GM18907 (cell line): ENCODE results near the gene GTF3C2.

ENCODE experiments used
- ATAC-seq: cut with Tn5 transposase; IDR thresholded peaks from one replicate; pipeline ENCODE4 v1.9.1; 2021; ENCODE audit warnings: mild to moderate bottlenecking, moderate library complexity; ENCODE audit not compliant: unreplicated experiment

GTF3C2 gene

GRCh38 chr2:27356382-27357181, at the start of gene GTF3C2:
GTF3C2 (minus strand) TSS chr2:27356764; CDS start chr2:27343554, 13,210 bp downstream.
- peak; percentile 84 for ATAC-seq

GRCh38 chr2:27400348-27401135, 44.0 kb upstream of the GTF3C2 start:
- no peak for ATAC-seq

- no peak for ATAC-seq
Observed at GRCh38 chr2:27398962-27399361, 42.4 kb upstream of the GTF3C2 start.

GRCh38 chr2:27393225-27393624, 36.7 kb upstream of the GTF3C2 start:
- no peak for ATAC-seq

- ATAC-seq: no peak
Observed at GRCh38 chr2:27390822-27391679, 34.5 kb upstream of the GTF3C2 start.

- no peak for ATAC-seq
Observed at GRCh38 chr2:27381577-27382181, 25.1 kb upstream of the GTF3C2 start.

GRCh38 chr2:27380626-27381545, 24.3 kb upstream of the GTF3C2 start, which contains the start of gene ZNF513:
ZNF513 (minus strand) TSS chr2:27380734; CDS start chr2:27380526, 208 bp downstream.
- ATAC-seq: peak; percentile 70

GRCh38 chr2:27379836-27380625, 23.5 kb upstream of the GTF3C2 start:
- no peak for ATAC-seq

GRCh38 chr2:27379383-27379835, 22.8 kb upstream of the GTF3C2 start:
- no peak for ATAC-seq

GRCh38 chr2:27378809-27379290, 22.3 kb upstream of the GTF3C2 start:
- no peak for ATAC-seq

GRCh38 chr2:27378096-27378808, 21.7 kb upstream of the GTF3C2 start:
- no peak for ATAC-seq

GRCh38 chr2:27377618-27378095, 21.1 kb upstream of the GTF3C2 start:
- ATAC-seq: no peak

GRCh38 chr2:27376866-27377617, 20.5 kb upstream of the GTF3C2 start:
- no peak for ATAC-seq

GRCh38 chr2:27376151-27376865, 19.7 kb upstream of the GTF3C2 start:
- ATAC-seq: no peak

- no peak for ATAC-seq
Observed at GRCh38 chr2:27375513-27376099, 19.0 kb upstream of the GTF3C2 start.

GRCh38 chr2:27373567-27373966, 17.0 kb upstream of the GTF3C2 start:
- ATAC-seq: no peak
